ENCODE measurements around the gene RAB10. TPM values are rescaled to one million over a fixed set of nuclear protein-coding genes. Genes with fewer than 3 reads are reported as not detected.

The RAB10 gene
- total and polyA plus RNA-seq, 4 experiments from 2014 or later, result 67.8 to 108 (median 91.8) TPM

DNA sequence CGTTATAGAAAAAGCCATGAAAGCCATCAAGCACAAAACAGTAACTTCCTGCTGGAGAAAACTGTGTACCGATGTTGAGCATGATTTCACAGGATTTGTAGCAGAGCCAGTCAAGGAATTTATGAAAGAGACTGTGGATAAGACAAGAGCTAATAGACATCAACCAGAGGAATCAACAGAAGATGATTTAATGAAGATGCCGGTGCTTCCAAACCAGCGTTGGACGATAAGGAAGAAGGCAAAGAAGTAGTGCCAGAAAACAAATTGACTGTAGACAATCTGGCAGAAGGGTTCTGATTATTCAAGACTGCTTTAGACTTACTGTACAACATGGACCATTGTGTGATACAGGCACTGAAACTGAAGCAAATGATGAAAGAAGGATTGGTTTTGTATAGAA is 89.5 kb downstream of the RAB10 start:
- Histone ChIP-seq H3K4me1 (ENCODE audit: insufficient read depth, low read length) (no peaks in the 10 kb centered on the region), H3K4me3 (ENCODE audit: low read length in 2 of 2) (no peak overlapping the region), H3K9me3 (ENCODE audit: control insufficient read depth in 1 of 2, low read length in 2 of 2) (no peaks in the 10 kb centered on the region), H3K27ac (ENCODE audit: low read depth, low read length) (no peak overlapping the region), H3K36me3 (ENCODE audit: insufficient read depth, low read length) (peaks cover 8% of the 10 kb centered on the region), H3K27me3 (ENCODE audit: insufficient read depth, low read length) (no peaks in the 10 kb centered on the region)
- ChIA-PET POLR2A (ENCODE audit: partially characterized antibody) (no interaction called here), CTCF (ENCODE audit: partially characterized antibody) (interaction anchor here (1.4 kb wide), 1 partner anchor 35 kb away, joined by 3 read pairs; no protein-coding TSS in a partner anchor)
- Mint-ChIP-seq H3K36me3 (peaks cover 6 to 22% of the 10 kb centered on the region in 2 donors), H3K4me1 (peaks cover 12 to 35% (median 16%) of the 10 kb centered on the region in 4 donors), H3K9me3 (no peaks in the 10 kb centered on the region), H3K27me3 (no peaks in the 10 kb centered on the region), H3K27ac (peak overlapping the region in 3 of 7 donors; percentile 70 to 92 (median 78)), H3K4me3 (no peak overlapping the region)
- intact Hi-C loops (cut with micrococcal nuclease), result no loop called here
- DNase-seq, result no peak

GRCh38 chr2:26126074-26126473 is 92.2 kb downstream of the RAB10 start:
- CTCF ChIA-PET (ENCODE audit: partially characterized antibody), result interaction anchor here (0.9 to 1.0 kb wide), 2 partner anchors 8 to 134 kb away, joined by 3 read pairs; no protein-coding TSS in a partner anchor
- no peak overlapping the region for H3K27ac ChIP-seq (ENCODE audit: low read depth, low read length)
- DNase-seq, result no peak
- Mint-ChIP-seq H3K4me3 (no peak overlapping the region), H3K9me3 (no peaks in the 10 kb centered on the region), H3K36me3 (peaks cover 9 to 30% of the 10 kb centered on the region in 2 donors), H3K27me3 (no peaks in the 10 kb centered on the region), H3K4me1 (peaks cover 16 to 41% (median 22%) of the 10 kb centered on the region in 4 donors), H3K27ac (peak overlapping the region in 1 of 7 donors; percentile 25)
- H3K36me3 ChIP-seq (ENCODE audit: insufficient read depth, low read length), result peaks cover 12% of the 10 kb centered on the region
- H3K27me3 ChIP-seq (ENCODE audit: insufficient read depth, low read length), result no peaks in the 10 kb centered on the region
- intact Hi-C loops (cut with micrococcal nuclease), result no loop called here
- no peak overlapping the region for H3K4me3 ChIP-seq (ENCODE audit: low read length in 2 of 2)
- no peaks in the 10 kb centered on the region for H3K9me3 ChIP-seq (ENCODE audit: control insufficient read depth in 1 of 2, low read length in 2 of 2)
- POLR2A ChIA-PET (ENCODE audit: partially characterized antibody), result interaction anchor here (0.6 kb wide), 1 partner anchor 25 kb away, joined by 4 read pairs; no protein-coding TSS in a partner anchor
- H3K4me1 ChIP-seq (ENCODE audit: insufficient read depth, low read length), result peaks cover 3% of the 10 kb centered on the region

DNA sequence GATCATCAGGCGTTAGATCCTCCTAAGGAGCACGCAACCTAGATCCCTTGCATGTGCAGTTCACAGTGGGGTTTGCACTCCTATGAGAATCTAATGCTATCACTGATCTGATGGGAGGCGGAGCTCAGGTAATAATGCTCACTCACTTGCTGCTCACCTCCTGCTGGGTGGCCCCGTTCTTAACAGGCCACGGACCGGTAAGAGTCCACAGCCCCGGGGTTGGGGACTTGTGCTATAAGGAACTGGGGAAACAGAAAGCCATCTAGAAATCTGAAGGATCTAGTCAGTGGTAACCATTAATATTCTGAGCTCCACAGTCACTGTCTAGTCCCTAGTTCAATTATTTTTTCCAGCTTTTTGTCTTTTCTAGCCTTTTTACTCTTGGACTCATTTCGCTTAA is 94.3 kb downstream of the RAB10 start:
- peaks cover 3% of the 10 kb centered on the region for H3K4me1 ChIP-seq (ENCODE audit: insufficient read depth, low read length)
- no peak for DNase-seq
- no peaks in the 10 kb centered on the region for H3K27me3 ChIP-seq (ENCODE audit: insufficient read depth, low read length)
- no peaks in the 10 kb centered on the region for H3K27me3 Mint-ChIP-seq
- H3K9me3 Mint-ChIP-seq, result no peaks in the 10 kb centered on the region
- CTCF ChIA-PET (ENCODE audit: partially characterized antibody), result interaction anchor here (1.1 to 1.5 kb wide), 3 partner anchors 16 to 40 kb away, joined by 3 to 5 read pairs (median 4); no protein-coding TSS in a partner anchor
- peaks cover 11 to 34% (median 16%) of the 10 kb centered on the region in 4 donors for H3K4me1 Mint-ChIP-seq
- peaks cover 9 to 32% of the 10 kb centered on the region in 2 donors for H3K36me3 Mint-ChIP-seq
- H3K27ac Mint-ChIP-seq, result no peak overlapping the region
- H3K4me3 Mint-ChIP-seq, result no peak overlapping the region
- H3K27ac ChIP-seq (ENCODE audit: low read depth, low read length), result no peak overlapping the region
- no peak overlapping the region for H3K4me3 ChIP-seq (ENCODE audit: low read length in 2 of 2)
- H3K9me3 ChIP-seq (ENCODE audit: control insufficient read depth in 1 of 2, low read length in 2 of 2), result no peaks in the 10 kb centered on the region
- intact Hi-C loops (cut with micrococcal nuclease), result no loop called here
- H3K36me3 ChIP-seq (ENCODE audit: insufficient read depth, low read length), result peaks cover 12% of the 10 kb centered on the region
- POLR2A ChIA-PET (ENCODE audit: partially characterized antibody), result no interaction called here

GRCh38 chr2:26130763-26131162 is 96.9 kb downstream of the RAB10 start:
- Mint-ChIP-seq H3K9me3 (no peaks in the 10 kb centered on the region), H3K36me3 (peaks cover 21 to 45% of the 10 kb centered on the region in 2 donors), H3K4me3 (no peak overlapping the region), H3K27me3 (no peaks in the 10 kb centered on the region), H3K27ac (peak overlapping the region in 4 of 7 donors; percentile 29 to 87 (median 68)), H3K4me1 (peaks cover 4 to 21% (median 9%) of the 10 kb centered on the region in 4 donors)
- Histone ChIP-seq H3K4me3 (ENCODE audit: low read length in 2 of 2) (no peak overlapping the region), H3K27ac (ENCODE audit: low read depth, low read length) (no peak overlapping the region), H3K9me3 (ENCODE audit: control insufficient read depth in 1 of 2, low read length in 2 of 2) (no peaks in the 10 kb centered on the region), H3K4me1 (ENCODE audit: insufficient read depth, low read length) (peaks cover 3% of the 10 kb centered on the region), H3K27me3 (ENCODE audit: insufficient read depth, low read length) (no peaks in the 10 kb centered on the region), H3K36me3 (ENCODE audit: insufficient read depth, low read length) (peaks cover 12% of the 10 kb centered on the region)
- intact Hi-C loops (cut with micrococcal nuclease), result no loop called here
- CTCF ChIA-PET (ENCODE audit: partially characterized antibody), result interaction anchor here (1.2 kb wide), 1 partner anchor 139 kb away, joined by 3 read pairs; no protein-coding TSS in a partner anchor
- POLR2A ChIA-PET (ENCODE audit: partially characterized antibody), result no interaction called here
- no peak for DNase-seq

- ChIA-PET POLR2A (ENCODE audit: partially characterized antibody) (no interaction called here), CTCF (ENCODE audit: partially characterized antibody) (interaction anchor here (1.3 kb wide), 1 partner anchor 145 kb away, joined by 6 read pairs; no protein-coding TSS in a partner anchor)
- H3K27me3 Mint-ChIP-seq, result no peaks in the 10 kb centered on the region
- no peak overlapping the region for H3K27ac Mint-ChIP-seq
- Histone ChIP-seq H3K4me1 (ENCODE audit: insufficient read depth, low read length) (no peaks in the 10 kb centered on the region), H3K27me3 (ENCODE audit: insufficient read depth, low read length) (no peaks in the 10 kb centered on the region), H3K9me3 (ENCODE audit: control insufficient read depth in 1 of 2, low read length in 2 of 2) (no peaks in the 10 kb centered on the region), H3K27ac (ENCODE audit: low read depth, low read length) (no peak overlapping the region), H3K36me3 (ENCODE audit: insufficient read depth, low read length) (peaks cover 4% of the 10 kb centered on the region), H3K4me3 (ENCODE audit: low read length in 2 of 2) (no peak overlapping the region)
- no peak overlapping the region for H3K4me3 Mint-ChIP-seq
- H3K36me3 Mint-ChIP-seq, result peaks cover 14 to 25% of the 10 kb centered on the region in 2 donors
- DNase-seq, result no peak
- peaks cover 0 to 5% (median 3%) of the 10 kb centered on the region in 4 donors for H3K4me1 Mint-ChIP-seq
- intact Hi-C loops (cut with micrococcal nuclease), result no loop called here
- no peaks in the 10 kb centered on the region for H3K9me3 Mint-ChIP-seq
Observed at GRCh38 chr2:26136451-26136850, 102.6 kb downstream of the RAB10 start.

DNA sequence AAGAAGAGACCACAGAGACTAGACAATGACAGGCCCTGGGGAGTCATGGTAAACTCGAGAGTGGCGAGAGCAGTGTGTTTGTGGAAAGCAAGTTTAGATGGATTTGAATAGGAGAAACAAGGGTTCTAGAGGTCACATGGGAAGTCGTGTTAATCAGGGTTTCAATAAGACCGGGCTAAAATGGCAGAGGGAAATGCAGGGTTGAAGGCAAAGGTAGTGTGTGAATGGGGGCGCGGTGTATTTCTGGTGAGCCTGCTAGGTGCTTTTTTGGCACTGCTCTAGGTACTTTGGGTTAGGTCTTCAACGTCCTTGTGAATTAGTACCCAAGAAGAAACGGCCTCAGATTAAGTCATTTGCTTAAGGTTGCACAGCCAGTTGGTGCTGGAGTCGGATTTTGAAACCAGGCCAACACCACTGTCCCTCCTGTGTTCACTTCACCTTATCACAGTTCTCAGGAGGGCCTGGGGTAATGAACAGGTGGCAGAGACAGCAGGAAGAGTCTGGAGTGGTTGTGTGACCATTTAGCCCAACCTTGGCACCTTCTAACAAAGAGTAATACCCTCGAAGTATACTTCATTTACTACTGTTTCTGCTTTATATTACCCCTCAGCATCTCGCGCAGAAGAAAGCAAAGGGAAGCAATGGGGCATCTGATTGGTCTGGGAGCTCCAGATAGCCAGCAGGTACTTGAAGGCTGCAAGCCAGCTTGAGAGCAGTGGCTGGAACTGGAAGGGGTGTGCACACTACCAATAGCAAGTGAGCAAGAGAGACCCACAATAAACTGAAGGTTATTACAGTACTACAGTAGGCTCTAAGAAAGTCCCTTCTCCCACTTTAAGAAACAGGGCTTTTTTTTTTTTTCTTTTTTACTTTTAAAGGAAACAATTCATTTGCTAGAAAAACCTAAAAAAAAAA is 105.6 kb downstream of the RAB10 start:
- H3K27me3 Mint-ChIP-seq, result no peaks in the 10 kb centered on the region
- intact Hi-C loops (cut with micrococcal nuclease), result no loop called here
- no peaks in the 10 kb centered on the region for H3K9me3 Mint-ChIP-seq
- H3K4me3 ChIP-seq (ENCODE audit: low read length in 2 of 2), result no peak overlapping the region
- H3K27me3 ChIP-seq (ENCODE audit: insufficient read depth, low read length), result no peaks in the 10 kb centered on the region
- no peaks in the 10 kb centered on the region for H3K4me1 ChIP-seq (ENCODE audit: insufficient read depth, low read length)
- ChIA-PET CTCF (ENCODE audit: partially characterized antibody) (interaction anchor here (1.3 kb wide), 1 partner anchor 62 kb away, joined by 3 read pairs; no protein-coding TSS in a partner anchor), POLR2A (ENCODE audit: partially characterized antibody) (no interaction called here)
- H3K27ac Mint-ChIP-seq, result peak overlapping the region in 5 of 7 donors; percentile 0 to 72 (median 22)
- no peaks in the 10 kb centered on the region for H3K9me3 ChIP-seq (ENCODE audit: control insufficient read depth in 1 of 2, low read length in 2 of 2)
- H3K4me3 Mint-ChIP-seq, result no peak overlapping the region
- peaks cover 4% of the 10 kb centered on the region for H3K36me3 ChIP-seq (ENCODE audit: insufficient read depth, low read length)
- peaks cover 11 to 18% of the 10 kb centered on the region in 2 donors for H3K36me3 Mint-ChIP-seq
- DNase-seq, result no peak
- no peak overlapping the region for H3K27ac ChIP-seq (ENCODE audit: low read depth, low read length)
- H3K4me1 Mint-ChIP-seq, result peaks cover 0 to 5% (median 3%) of the 10 kb centered on the region in 4 donors

GRCh38 chr2:26141145-26141769 is 107.4 kb downstream of the RAB10 start:
- POLR2A ChIA-PET (ENCODE audit: partially characterized antibody), result no interaction called here

More at GRCh38 chr2:26141145-26141769, 107.4 kb downstream of the RAB10 start:
- intact Hi-C loops (cut with micrococcal nuclease), result no loop called here
- no peak overlapping the region for H3K4me3 ChIP-seq (ENCODE audit: low read length in 2 of 2)
- no peak overlapping the region for H3K27ac ChIP-seq (ENCODE audit: low read depth, low read length)
- no peaks in the 10 kb centered on the region for H3K9me3 ChIP-seq (ENCODE audit: control insufficient read depth in 1 of 2, low read length in 2 of 2)
- H3K36me3 Mint-ChIP-seq, result peaks cover 0 to 4% of the 10 kb centered on the region in 2 donors
- no peak for DNase-seq
- H3K4me3 Mint-ChIP-seq, result no peak overlapping the region
- CTCF ChIA-PET (ENCODE audit: partially characterized antibody), result interaction anchor here (0.7 kb wide), 2 partner anchors 53 to 290 kb away, joined by 3 read pairs; no protein-coding TSS in a partner anchor
- no peaks in the 10 kb centered on the region for H3K27me3 ChIP-seq (ENCODE audit: insufficient read depth, low read length)
- peaks cover 0 to 6% (median 2%) of the 10 kb centered on the region in 4 donors for H3K4me1 Mint-ChIP-seq
- no peaks in the 10 kb centered on the region for H3K4me1 ChIP-seq (ENCODE audit: insufficient read depth, low read length)
- H3K27me3 Mint-ChIP-seq, result no peaks in the 10 kb centered on the region
- no peak overlapping the region for H3K27ac Mint-ChIP-seq
- H3K36me3 ChIP-seq (ENCODE audit: insufficient read depth, low read length), result peaks cover 4% of the 10 kb centered on the region
- H3K9me3 Mint-ChIP-seq, result no peaks in the 10 kb centered on the region
